Smooth muscle cell (in vitro differentiated cells): ENCODE results near the gene EHD2. TPM values are rescaled to one million over a fixed set of nuclear protein-coding genes. Genes with fewer than 3 reads are reported as not detected.

Experiments used
- DNase-seq: peaks from one replicate; lab custom pipeline; 2025; ENCODE audit not compliant: unreplicated experiment; lab: John Stamatoyannopoulos, UW
- H2AFZ ChIP-seq: fragments of 200-600 bp; sonication (generic); 2 replicates; pipeline ENCODE4 v1.6.0; 2016; ENCODE audit warnings: antibody characterized with exemption, low read depth, mild to moderate bottlenecking
- H3F3A ChIP-seq: fragments of 200-600 bp; sonication (generic); 2 replicates; pipeline ENCODE4 v1.6.0; 2017; ENCODE audit warnings: antibody characterized with exemption, low read depth
- H3K27ac ChIP-seq: fragments of 200-600 bp; sonication (generic); 2 replicates; pipeline ENCODE4 v1.5.1; 2016; ENCODE audit warnings: low read depth, mild to moderate bottlenecking
- H3K27me3 ChIP-seq: fragments of 200-600 bp; sonication (generic); 2 replicates; pipeline ENCODE4 v1.6.1; 2016; ENCODE audit warnings: low read depth, mild to moderate bottlenecking
- H3K36me3 ChIP-seq: fragments of 200-600 bp; sonication (generic); 2 replicates; pipeline ENCODE4 v1.5.1; 2016; ENCODE audit warnings: low read depth
- H3K4me1 ChIP-seq: fragments of 200-600 bp; sonication (generic); 2 replicates; pipeline ENCODE4 v1.5.1; 2016; ENCODE audit warnings: low read depth
- H3K4me2 ChIP-seq: fragments of 200-600 bp; sonication (generic); 2 replicates; pipeline ENCODE4 v1.6.0; 2016; ENCODE audit warnings: mild to moderate bottlenecking
- H3K4me3 ChIP-seq: fragments of 200-600 bp; sonication (generic); 2 replicates; pipeline ENCODE4 v1.5.1; 2016; ENCODE audit warnings: mild to moderate bottlenecking
- H3K79me2 ChIP-seq: fragments of 200-600 bp; sonication (generic); 2 replicates; pipeline ENCODE4 v1.6.0; 2016; ENCODE audit warnings: low read depth, mild to moderate bottlenecking
- H3K9ac ChIP-seq: fragments of 200-600 bp; sonication (generic); 2 replicates; pipeline ENCODE4 v1.6.0; 2016; ENCODE audit warnings: low read depth
- H3K9me3 ChIP-seq: fragments of 200-600 bp; sonication (generic); replicated peaks from 2 replicates; pipeline ENCODE4 v1.5.1; 2016; ENCODE audit warnings: low read depth
- H4K20me1 ChIP-seq: fragments of 200-600 bp; sonication (generic); 2 replicates; pipeline ENCODE4 v1.6.0; 2016; ENCODE audit warnings: low read depth
- CTCF ChIP-seq: fragments of 200-600 bp; sonication (generic); IDR thresholded peaks from 2 replicates; pipeline ENCODE4 v1.5.1; 2017; ENCODE audit warnings: borderline replicate concordance, mild to moderate bottlenecking, antibody characterized with exemption; ENCODE audit not compliant: insufficient read depth, poor library complexity, severe bottlenecking
- WGBS: methylation state at CpG from one replicate; pipeline ENCODE4 v1.1.7; 2016; ENCODE audit warnings: low lambda C conversion rate; 5-methylcytosine and 5-hydroxymethylcytosine counted together
- polyA plus RNA-seq: library from polyadenylated mRNA; unstranded; fragments of >200 nt; fragmentation: Nextera tagmentation; extraction: Ambion mirVana; gene quantifications from 2 replicates; pipeline ENCODE4 v1.2.1, GENCODE V29; 2016
- total RNA-seq: library from RNA; depleted of rRNA; stranded (reverse); fragments of >200 nt; gene quantifications from 2 replicates; pipeline ENCODE4 v1.2.3, GENCODE V29; 2014

Gene EHD2
- total and polyA plus RNA-seq, 2 experiments from 2014 or later = 65.6 to 200 TPM

- Histone ChIP-seq H3K4me3 (peak overlapping the region; percentile 36), H3F3A (peaks cover 15% of the 10 kb centered on the region), H3K36me3 (no peaks in the 10 kb centered on the region), H3K79me2 (peaks cover 48% of the 10 kb centered on the region), H3K27me3 (no peaks in the 10 kb centered on the region), H3K9me3 (no peaks in the 10 kb centered on the region), H3K4me1 (peaks cover 8% of the 10 kb centered on the region), H4K20me1 (peaks cover 96% of the 10 kb centered on the region), H3K27ac (peak overlapping the region; percentile 71), H3K4me2 (peak overlapping the region; percentile 50), H2AFZ (no peak overlapping the region), H3K9ac (no peak overlapping the region)
- 52% methylated on average over 18 of the region's 30 CpGs for WGBS
- TF ChIP-seq CTCF = no peak
- no peak for DNase-seq
Measured at GRCh38 chr19:47729799-47730520, 16.7 kb downstream of the EHD2 start.

GRCh38 chr19:47730521-47730889 lies 17.3 kb downstream of the EHD2 start:
- DNase-seq = no peak
- no peaks in the 10 kb centered on the region for H3K27me3 ChIP-seq
- H2AFZ ChIP-seq = no peak overlapping the region
- 95% methylated on average over 8 of the region's 8 CpGs for WGBS
- H3K27ac ChIP-seq = no peak overlapping the region
- peaks cover 46% of the 10 kb centered on the region for H3K79me2 ChIP-seq
- no peaks in the 10 kb centered on the region for H3K9me3 ChIP-seq
- H3K4me3 ChIP-seq = no peak overlapping the region
- TF ChIP-seq CTCF = no peak
- H3K4me1 ChIP-seq = peaks cover 8% of the 10 kb centered on the region
- peaks cover 15% of the 10 kb centered on the region for H3F3A ChIP-seq
- H3K4me2 ChIP-seq = no peak overlapping the region
- peaks cover 97% of the 10 kb centered on the region for H4K20me1 ChIP-seq
- no peaks in the 10 kb centered on the region for H3K36me3 ChIP-seq
- H3K9ac ChIP-seq = no peak overlapping the region

- WGBS = 98% methylated on average over 8 of the region's 8 CpGs
- no peak overlapping the region for H3K4me3 ChIP-seq
- no peak overlapping the region for H3K27ac ChIP-seq
- H2AFZ ChIP-seq = no peak overlapping the region
- no peaks in the 10 kb centered on the region for H3K9me3 ChIP-seq
- H3K4me1 ChIP-seq = peaks cover 8% of the 10 kb centered on the region
- no peak for TF ChIP-seq CTCF
- H4K20me1 ChIP-seq = peaks cover 97% of the 10 kb centered on the region
- peaks cover 15% of the 10 kb centered on the region for H3F3A ChIP-seq
- H3K4me2 ChIP-seq = no peak overlapping the region
- no peaks in the 10 kb centered on the region for H3K36me3 ChIP-seq
- no peak overlapping the region for H3K9ac ChIP-seq
- H3K79me2 ChIP-seq = peaks cover 42% of the 10 kb centered on the region
- DNase-seq = no peak
- H3K27me3 ChIP-seq = no peaks in the 10 kb centered on the region
Measured at GRCh38 chr19:47730910-47731309, 17.7 kb downstream of the EHD2 start.

GRCh38 chr19:47735131-47735530 lies 21.9 kb downstream of the EHD2 start:
- Histone ChIP-seq H4K20me1 (peaks cover 61% of the 10 kb centered on the region), H2AFZ (no peak overlapping the region), H3K9ac (no peak overlapping the region), H3K4me3 (no peak overlapping the region), H3K27ac (no peak overlapping the region), H3K36me3 (no peaks in the 10 kb centered on the region), H3K9me3 (no peaks in the 10 kb centered on the region), H3K79me2 (peaks cover 28% of the 10 kb centered on the region), H3K4me1 (no peaks in the 10 kb centered on the region), H3F3A (peaks cover 19% of the 10 kb centered on the region), H3K4me2 (no peak overlapping the region), H3K27me3 (no peaks in the 10 kb centered on the region)
- no peak for DNase-seq
- 74% methylated on average over 4 of the region's 4 CpGs for WGBS
- no peak for TF ChIP-seq CTCF
